Caki2 (cell line): Measurements from ENCODE around the gene MITF. TPM values are rescaled to one million over a fixed set of nuclear protein-coding genes. Genes with fewer than 3 reads are reported as not detected.

Experiments used
- DNase-seq: peaks from one replicate; pipeline ENCODE4 v3.0.0-alpha.2; 2015; ENCODE audit warnings: low read depth
- in situ Hi-C: cut with HindIII; loops from 2 replicates; pipeline ENCODE4 v1.10.0; 2016; ENCODE audit warnings: low sequenced_read_pairs, low pct_unique_long_range_greater_than_20kb, mixed read lengths
- total RNA-seq: library from RNA; depleted of rRNA; stranded (reverse); fragments of >200 nt; shearing (Covaris generic); gene quantifications from 2 replicates; pipeline ENCODE4 v1.2.3, GENCODE V29; 2014; ENCODE audit warnings: low replicate concordance

The MITF gene
- total RNA-seq, 1 experiment from 2014 or later = 32.1 TPM

DNA sequence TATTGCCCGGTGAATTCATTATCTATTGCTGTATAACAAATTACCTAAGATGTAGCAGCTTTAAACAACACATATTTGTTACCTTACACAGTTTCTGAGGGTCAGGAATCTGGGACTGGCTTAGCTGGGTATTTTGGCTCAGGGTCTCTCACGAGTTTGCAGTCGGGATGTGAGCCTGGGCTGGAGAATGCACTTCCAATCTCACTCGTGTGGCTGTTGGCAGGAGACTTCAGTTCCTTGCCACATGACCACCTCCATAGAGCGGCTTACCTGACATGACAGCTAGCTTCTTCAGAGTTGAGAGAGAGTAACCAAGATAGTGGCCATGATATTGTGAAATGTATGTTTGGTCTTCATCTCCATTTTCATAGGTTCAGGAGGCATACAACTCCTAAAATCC, 18.4 kb upstream of the MITF start:
- in situ Hi-C loops = no loop called here
- no peak for DNase-seq

DNA sequence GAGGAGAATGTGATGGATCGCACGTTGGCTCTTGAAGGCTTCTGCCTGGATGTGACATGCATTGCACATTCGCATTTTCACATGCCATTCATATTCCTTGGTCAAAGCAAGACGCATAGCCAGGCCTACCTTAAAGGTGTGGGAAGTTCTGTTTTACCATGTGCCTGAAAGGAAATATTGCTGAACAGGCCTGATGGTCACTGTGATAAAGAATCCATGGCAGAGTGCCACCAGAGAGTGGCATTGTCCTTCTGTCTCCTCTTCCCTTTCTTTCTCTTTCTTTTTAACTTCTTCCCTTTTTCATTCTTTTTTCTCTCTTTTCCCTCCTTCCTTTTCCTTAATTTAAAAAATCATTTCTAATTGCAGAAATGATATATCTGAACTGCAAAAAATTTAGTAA, 15.9 kb upstream of the MITF start:
- DNase-seq = no peak
- in situ Hi-C loops = no loop called here

- in situ Hi-C loops = no loop called here
- no peak for DNase-seq
These were observed 14.4 kb upstream of the MITF start for GRCh38 chr3:69724722-69725435.

DNA sequence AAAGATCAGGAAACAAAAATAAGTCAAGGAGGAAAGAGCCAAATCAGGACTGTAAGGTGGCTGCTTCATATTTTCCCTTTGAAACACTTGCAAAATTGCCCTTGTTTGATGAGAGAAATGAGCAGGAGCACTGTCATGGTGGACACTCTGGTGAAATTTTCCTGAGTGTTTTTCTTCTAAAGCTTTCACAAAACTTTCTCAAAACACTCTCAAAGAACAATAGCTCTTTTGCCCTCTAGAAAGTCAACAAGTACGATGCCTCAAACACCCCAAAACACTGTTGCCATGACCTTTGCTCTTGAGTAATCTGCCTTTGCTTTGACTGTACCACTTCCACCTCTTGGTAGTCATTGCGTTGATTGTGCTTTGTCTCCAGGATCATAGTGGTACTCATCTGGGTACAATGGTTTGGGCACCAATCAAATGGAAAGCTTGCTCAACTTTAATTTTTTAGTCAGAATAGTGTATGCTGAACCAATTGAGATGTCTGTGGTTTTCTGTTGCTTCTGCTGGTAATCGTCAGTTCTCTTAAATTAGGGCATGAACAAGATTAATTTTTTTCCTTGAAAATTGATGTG, 13.2 kb upstream of the MITF start:
- in situ Hi-C loops = no loop called here

GRCh38 chr3:69729147-69729919, 9.9 kb upstream of the MITF start:
- DNase-seq = no peak

More for the DNA sequence above, 13.2 kb upstream of the MITF start:
- no peak for DNase-seq

GRCh38 chr3:69731080-69731479, 8.2 kb upstream of the MITF start:
- in situ Hi-C loops = no loop called here
- no peak for DNase-seq

More at GRCh38 chr3:69729147-69729919, 9.9 kb upstream of the MITF start:
- in situ Hi-C loops = no loop called here

DNA sequence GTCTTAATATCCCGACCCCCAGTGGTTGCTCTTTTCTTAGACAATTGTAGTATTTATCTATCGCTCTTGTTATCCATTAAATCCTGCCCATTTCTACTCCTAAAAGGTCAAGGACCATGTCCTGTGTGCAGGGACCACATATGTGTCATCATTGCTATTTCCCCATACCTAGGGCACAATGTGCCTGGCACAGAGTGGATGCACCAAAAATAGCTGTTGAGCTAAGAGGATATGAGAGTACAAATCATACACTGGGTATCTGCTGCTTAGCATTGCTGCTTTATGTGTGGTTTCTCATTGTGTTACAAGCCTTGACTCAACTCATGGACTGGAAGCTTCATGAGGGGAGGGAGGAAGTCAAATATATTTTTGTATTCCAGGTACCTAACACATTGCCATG, 3.4 kb upstream of the MITF start:
- in situ Hi-C loops = no loop called here

GRCh38 chr3:69737392-69737791, 1.9 kb upstream of the MITF start:
- in situ Hi-C loops = no loop called here
- no peak for DNase-seq

More for the DNA sequence above, 3.4 kb upstream of the MITF start:
- DNase-seq = no peak

- peak; percentile 14 for DNase-seq
- in situ Hi-C loops = no loop called here
These were observed 949 bp upstream of the MITF start for GRCh38 chr3:69738315-69738714.

GRCh38 chr3:69738859-69739203, 433 bp upstream of the MITF start:
- DNase-seq = no peak
- in situ Hi-C loops = no loop called here

- in situ Hi-C loops = no loop called here
- DNase-seq = peak; percentile 4
These were observed 1.1 kb downstream of the MITF start for GRCh38 chr3:69740103-69741021.

GRCh38 chr3:69741032-69741767, 1.9 kb downstream of the MITF start:
- in situ Hi-C loops = no loop called here
- no peak for DNase-seq

- in situ Hi-C loops = no loop called here
- DNase-seq = no peak
These were observed 3.1 kb downstream of the MITF start for GRCh38 chr3:69742391-69742790.

DNA sequence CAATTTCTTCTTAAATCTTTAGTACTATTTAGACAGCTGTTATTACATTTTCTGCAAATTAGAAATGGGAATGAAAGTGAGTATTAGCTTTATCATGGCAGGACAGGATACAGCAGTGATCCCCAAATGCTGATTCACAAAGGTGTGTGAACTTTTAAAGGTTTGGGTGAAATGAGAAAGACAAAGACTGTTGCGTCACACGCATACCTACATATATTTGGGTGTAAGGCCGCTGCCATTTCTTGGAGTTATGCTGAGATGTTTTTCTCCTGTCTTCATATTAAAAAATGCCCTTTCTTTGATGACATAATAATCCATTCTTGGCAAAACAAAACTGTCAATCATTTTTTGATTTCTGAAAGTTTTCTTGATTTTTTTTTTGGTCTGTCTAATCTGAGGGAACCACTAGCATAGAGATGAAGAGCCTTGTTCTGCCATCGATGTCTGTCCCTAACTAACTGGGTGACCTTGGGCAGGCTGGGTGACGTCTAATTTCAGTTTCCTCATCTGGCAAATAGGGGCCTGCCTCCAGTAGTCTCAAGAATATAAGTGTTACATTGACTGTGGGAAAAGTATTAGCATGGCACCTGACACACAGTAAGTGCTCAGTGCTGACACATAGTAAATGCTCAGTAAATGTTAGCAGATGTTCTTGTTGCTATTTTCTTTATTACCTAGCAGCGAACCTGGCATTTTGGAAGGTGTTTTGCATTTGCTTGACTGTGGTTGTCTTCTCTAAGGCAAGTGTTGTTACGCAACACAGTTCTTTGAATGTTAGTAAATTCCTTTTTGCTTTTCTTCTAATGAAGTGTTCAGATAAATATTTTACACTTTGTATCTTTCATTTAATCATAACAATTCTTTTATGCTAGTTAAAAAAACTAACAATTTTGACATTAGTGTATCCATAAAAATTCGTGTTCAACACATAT, 5.0 kb downstream of the MITF start:
- DNase-seq = no peak
- in situ Hi-C loops = no loop called here

GRCh38 chr3:69745505-69745904, 6.2 kb downstream of the MITF start:
- in situ Hi-C loops = no loop called here
- no peak for DNase-seq

GRCh38 chr3:69746119-69746518, 6.9 kb downstream of the MITF start:
- in situ Hi-C loops = no loop called here
- no peak for DNase-seq
